NCI-H1092 (cell line): ENCODE data around the gene CFAP54.

ENCODE experiments used
- DNase-seq: peaks from one replicate; lab custom pipeline; 2025; lab: John Stamatoyannopoulos, UW

Gene CFAP54

DNA sequence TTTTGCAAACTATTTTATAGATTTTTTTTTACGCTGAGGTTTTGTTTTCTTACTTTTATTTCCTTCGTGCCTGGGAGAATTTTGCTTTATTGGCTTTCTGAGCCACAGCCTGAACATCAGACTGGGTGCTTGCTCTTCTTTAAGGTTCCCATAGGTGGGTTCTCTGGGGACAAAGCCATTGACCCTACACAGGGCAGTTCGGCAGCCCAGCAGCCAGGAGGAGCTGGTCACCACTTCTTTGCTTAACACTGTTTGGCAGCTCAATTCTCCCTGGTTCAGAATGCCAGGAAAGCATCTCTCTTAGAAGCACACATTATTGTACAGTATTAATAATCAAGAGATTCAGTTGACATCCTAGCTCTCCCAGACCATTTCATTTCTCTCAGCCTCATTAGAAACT, 276.9 kb downstream of the CFAP54 start:
- no peak for DNase-seq

DNA sequence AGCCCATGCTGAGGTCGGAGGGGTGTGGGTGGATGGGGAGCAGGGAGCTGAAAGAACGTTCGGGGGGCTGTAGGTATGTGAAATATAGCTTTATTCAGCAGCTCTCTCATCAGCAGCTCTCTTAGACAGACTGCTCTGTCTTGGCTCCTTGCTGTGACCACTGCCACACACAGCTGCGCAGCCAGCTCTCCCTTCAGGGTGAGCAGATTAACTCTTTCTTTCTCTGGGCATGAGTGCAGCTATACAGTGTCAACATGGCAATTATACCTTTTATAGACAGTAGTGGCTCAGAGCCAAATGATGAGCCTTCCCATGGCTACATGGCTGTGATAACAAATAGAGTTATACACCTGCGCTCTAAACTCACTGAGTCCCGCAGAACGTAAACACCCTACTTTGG, 280.0 kb downstream of the CFAP54 start:
- peak; percentile 84 for DNase-seq

DNA sequence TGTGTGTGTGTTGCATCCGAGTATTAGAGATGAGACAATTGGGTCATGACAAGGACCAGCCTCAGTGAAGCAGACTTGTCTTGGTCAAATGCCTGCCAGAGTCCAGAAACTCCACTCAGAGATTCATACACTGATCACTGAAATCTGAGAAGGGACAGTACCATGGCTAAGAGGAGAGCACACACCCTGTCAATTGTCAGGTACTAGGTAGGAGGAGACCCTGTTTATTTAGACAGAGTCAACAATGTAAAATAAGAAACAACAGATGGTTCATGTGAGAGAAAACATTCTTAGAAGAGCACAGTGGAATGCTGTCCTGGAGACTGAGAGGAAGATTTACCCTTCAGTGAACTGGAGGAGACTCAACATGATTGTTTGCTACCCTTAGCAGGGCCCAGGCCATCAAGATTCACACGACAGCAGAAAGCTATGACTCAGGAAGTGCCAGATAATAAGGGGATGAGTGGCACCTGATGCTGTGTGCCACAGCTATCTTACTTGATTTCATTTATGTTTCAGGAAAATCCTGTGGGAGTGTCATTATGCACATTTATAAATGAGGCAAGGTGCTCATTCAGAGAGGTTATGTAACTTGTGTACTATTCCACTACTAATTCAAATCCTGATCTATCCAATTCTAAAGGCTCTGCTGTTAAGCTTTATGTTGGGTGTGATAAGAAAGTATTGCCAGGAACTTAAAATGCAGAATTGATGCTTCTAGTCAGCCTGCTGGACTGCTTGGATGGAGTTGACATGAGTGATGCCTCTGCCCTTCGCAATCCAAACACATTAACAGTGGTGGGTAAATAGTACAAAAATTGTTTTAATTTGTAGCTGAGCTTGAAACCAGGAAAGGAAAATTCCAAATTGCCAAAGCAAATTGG, 281.1 kb downstream of the CFAP54 start:
- DNase-seq: no peak

DNA sequence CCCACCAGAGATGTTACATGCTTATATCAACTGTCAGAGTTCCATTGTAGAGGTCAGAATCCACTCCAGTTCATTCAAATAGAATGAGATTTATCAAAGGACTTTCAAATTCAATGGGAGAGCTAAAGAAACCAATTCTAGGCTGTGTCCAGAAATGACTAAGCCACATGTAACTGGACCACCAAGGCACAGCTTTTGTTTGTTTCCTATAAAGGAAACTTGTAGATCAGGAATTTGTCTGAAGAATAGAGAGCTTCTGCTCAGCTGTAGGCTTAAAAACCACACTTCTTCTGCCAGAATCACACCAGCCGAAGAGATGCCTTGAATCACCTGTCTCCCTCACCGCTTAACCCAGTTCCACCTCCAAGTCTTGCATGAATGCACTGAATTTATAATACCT, 283.7 kb downstream of the CFAP54 start:
- no peak for DNase-seq

- no peak for DNase-seq
Measured at GRCh38 chr12:96774496-96775256, 285.3 kb downstream of the CFAP54 start.

- DNase-seq: no peak
Measured at GRCh38 chr12:96776908-96777307, 287.5 kb downstream of the CFAP54 start.

- no peak for DNase-seq
Measured at GRCh38 chr12:96780330-96780729, 291.0 kb downstream of the CFAP54 start.

DNA sequence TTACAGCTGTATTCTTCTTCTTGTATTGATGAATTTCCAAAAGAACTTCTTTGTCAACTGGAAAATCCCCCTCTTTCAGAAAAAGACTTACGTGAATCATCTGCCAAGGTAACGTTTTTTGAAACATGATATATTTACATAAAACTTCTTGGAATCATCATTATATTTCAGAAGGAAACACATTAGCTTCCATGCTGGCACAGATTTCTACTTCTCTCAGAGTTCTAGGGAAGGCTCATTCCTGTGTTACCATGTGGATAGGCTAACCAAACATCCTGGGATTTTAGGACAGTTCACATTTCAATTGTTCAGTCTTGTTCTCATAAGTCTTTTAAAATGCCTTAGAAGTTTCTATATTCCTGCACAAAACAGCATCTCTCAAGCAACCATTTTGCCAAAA, 297.4 kb downstream of the CFAP54 start:
- DNase-seq: no peak

DNA sequence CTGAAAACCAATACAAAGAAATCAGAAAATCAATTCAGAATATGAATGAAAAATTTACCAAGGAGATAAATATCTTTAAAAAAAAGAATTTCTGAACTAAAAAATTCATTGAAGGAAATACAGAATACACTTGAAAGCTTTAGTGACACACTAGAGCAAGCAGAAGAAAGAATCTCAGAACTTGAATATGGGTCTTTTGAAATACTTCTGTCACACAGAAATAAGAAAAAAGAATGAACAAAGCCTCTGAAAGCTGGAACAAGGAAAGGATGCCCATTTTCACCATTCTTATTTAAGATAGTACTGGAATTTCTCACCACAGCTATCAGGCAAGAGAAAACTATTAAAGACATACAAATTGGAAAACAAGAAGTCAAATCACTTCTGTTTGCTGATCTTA, 314.6 kb downstream of the CFAP54 start:
- DNase-seq: no peak

- no peak for DNase-seq
Measured at GRCh38 chr12:96806272-96806671, 316.9 kb downstream of the CFAP54 start.

DNA sequence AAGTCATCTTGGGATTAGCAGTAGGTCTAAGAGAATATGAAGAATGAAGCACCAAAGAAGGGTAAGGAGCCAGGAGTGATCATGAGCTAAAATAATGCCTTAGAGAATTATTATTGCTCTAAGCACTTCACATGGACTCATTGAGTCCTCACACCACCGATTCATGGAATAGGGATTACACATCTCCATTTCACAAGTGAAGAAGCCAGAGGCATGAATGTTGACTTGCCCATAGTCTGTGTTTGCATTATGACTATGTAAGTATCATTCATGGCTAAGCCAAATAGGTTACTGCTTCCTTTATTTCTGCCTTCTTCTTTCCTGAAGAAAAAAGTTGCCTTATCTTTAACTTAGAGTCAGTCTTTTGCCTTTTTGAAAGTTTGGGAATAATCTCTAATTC, 318.4 kb downstream of the CFAP54 start:
- no peak for DNase-seq

- no peak for DNase-seq
Measured at GRCh38 chr12:96808587-96808986, 319.2 kb downstream of the CFAP54 start.

DNA sequence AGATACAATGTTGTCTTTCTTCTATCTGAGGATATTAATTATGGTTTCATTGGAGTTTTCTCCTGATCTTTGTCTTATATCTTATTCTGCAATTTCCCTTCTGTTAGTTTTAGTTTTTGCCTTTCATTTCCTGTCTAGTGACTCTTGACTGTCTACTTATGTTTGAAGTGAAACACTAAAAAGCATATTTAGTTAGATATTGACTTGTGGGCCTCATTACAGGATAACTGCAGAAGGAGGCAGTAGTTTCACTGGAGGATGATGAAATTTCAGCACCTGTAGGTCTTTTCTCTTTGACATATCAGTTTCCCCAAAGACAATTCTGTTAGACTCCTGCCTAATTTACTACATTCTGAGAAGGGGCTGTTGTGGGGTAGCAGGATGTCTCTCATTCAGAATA, 320.1 kb downstream of the CFAP54 start:
- DNase-seq: no peak

- no peak for DNase-seq
Measured at GRCh38 chr12:96810057-96810456, 320.7 kb downstream of the CFAP54 start.

DNA sequence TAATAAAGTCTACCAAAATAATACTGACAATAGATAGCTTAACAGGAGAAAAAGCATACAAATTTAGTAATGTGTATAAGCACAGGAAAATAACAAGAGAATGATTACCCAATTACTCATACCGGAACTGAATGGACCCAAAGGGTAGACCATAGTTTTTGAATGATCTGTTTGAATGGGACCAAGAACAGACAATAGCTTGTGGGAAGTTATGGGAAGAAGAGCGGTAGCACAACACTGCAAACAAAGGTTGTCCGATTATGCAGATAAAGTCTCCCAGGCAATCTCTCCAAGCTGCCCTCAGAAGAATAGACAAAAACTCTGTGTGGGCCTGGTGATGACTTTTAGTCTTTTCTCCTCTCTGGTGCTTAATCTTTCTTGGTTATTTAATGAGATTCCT, 321.1 kb downstream of the CFAP54 start:
- no peak for DNase-seq

GRCh38 chr12:96811083-96811482, 321.7 kb downstream of the CFAP54 start:
- no peak for DNase-seq

DNA sequence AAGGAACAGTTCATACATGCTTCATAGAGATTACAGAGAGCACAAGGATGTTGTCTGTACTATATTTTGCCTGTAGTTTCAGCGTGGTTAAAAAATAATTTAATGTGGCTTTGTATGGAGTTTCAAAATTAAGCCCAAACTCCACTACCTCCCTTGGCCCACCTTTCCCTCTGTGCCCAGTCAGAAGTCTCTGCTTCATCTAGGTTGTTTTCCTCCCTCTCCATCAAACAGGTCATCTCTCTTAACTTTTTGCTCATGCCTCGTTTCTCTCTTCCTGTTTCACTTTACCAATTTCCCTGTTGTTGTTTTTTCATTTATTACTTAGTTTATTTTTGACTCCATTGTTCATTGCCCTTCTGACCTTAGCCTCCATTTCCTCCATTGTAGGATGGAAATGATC, 322.8 kb downstream of the CFAP54 start:
- DNase-seq: no peak

GRCh38 chr12:96814200-96814599, 324.8 kb downstream of the CFAP54 start:
- no peak for DNase-seq

DNA sequence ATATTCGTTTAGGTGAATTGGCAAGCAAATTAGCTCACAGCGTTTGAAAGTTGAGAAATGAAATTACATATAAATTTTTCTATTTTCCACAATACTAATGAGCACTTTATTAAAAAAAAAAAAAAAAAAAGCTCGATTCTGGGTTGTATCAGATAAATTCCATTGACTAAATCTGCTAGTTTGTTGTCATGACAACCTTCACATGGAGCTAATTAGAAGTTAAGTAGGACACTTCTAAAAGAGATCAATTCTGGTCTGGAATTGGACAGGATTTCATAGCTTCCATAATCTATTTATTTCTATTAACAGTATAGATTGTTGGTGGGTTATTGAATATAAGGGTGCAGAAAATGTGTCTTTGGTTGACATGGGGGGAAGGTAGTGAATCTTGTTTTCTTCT, 332.2 kb downstream of the CFAP54 start:
- DNase-seq: no peak

DNA sequence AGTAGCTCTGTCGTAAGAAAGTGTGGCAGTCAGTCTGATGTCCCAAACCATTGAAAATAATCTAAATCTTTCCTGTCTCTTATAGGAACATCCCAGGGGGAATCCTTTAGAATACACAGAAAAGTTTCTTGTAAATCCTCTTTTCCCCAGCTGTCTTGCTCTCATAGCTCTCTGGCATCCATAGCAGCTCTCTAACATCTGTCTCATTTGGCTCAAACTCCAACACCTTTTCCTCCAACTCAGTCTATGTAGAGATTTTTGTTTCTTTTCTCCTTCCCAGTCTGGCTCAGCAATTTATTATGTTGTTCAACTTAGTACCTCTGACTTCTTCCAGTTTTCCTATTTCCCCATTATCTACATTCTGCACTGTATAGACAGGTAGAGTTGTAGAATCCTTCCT, 333.3 kb downstream of the CFAP54 start:
- DNase-seq: no peak

DNA sequence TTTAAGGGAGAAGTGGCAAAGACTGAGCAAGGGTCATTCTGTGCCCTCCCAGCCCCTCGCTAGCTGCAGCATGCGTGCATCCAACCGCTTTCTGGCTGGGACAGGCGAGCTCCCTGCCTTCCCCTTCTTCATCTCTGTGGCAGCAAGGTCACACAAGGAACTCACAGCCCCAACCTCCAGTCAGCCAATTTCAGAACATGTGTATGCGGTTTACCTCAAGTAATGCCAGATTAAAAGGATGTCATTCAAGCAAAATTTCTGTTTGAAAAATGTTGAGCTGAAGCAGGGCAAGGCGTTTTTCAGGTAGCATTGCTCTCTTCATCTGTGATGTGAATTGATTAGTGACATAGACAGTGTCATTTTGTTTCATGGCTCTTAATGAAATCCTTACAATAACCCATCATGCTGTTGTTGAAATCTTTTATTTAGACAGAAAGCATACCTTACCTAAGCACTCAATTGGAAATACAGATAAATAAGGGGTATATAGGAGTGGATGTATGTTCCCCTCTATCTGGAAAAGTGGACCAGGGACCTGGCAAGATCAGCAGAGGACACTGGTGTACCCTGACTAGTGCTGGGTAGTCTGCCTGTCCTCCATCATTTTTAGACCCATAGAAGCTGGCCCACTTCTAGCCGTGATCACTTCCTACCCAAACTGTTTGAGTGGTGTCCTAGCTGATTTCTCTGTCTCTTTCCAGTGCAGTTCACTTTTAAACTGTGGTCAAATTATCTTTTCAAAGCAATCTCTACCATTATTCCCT, 334.9 kb downstream of the CFAP54 start:
- DNase-seq: no peak

GRCh38 chr12:96824838-96825236, 335.5 kb downstream of the CFAP54 start:
- DNase-seq: no peak
